Stimulated activated CD4-positive, alpha-beta T cell treated with anti-CD3 and anti-CD28 coated beads, Interleukin-4, amount 100 ng/mL, for 4 hours (primary cell): ENCODE measurements around the gene OR11H12.
"Not testable (repeated sequence)": the region's sequence is repeated elsewhere in the genome, so short reads cannot be mapped to it uniquely, and the experiment has no call there.

Source experiments
- DNase-seq, 2 experiments: peaks; one replicate each; pipeline ENCODE4 v3.0.0-alpha.2; 2020

The OR11H12 gene

GRCh38 chr14:18600817-18601216, at the start of gene OR11H12:
TSS of gene OR11H12 (plus strand) at chr14:18601117. CDS start at chr14:18601117, 0 bp downstream.
- not testable (repeated sequence) for DNase-seq

GRCh38 chr14:18582908-18583307, 18.0 kb upstream of the OR11H12 start:
- not testable (repeated sequence) for DNase-seq

- DNase-seq: not testable (repeated sequence)
These were observed 25.8 kb downstream of the OR11H12 start for GRCh38 chr14:18626610-18627213.

GRCh38 chr14:18636066-18636465, 35.1 kb downstream of the OR11H12 start:
- not testable (repeated sequence) for DNase-seq

DNA sequence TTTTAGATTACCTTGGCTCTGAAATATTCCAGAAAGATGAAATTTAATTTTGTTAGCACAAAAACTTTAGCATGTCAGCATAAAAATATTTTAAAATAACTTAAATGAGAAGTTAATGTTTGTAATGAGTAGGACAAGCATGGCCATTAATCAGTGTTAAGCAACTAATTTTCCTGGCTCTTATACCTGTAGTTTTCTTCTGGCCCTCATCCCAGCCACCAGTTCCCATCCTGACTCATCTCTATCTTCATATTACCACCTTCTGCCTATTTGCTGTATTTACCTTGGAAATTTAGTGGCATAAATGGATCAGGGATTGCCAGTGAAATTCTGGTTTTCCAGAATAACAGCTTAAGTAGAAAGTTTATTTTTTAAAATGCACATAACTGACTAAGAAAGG, 37.1 kb downstream of the OR11H12 start:
- DNase-seq: not testable (repeated sequence)

GRCh38 chr14:18638785-18639184, 37.9 kb downstream of the OR11H12 start:
- DNase-seq: not testable (repeated sequence)

- not testable (repeated sequence) for DNase-seq
These were observed 45.3 kb downstream of the OR11H12 start for GRCh38 chr14:18646075-18646730.
